Right atrium auricular region (tissue), 2 donors: ENCODE results near the gene C10orf105. TPM values are rescaled to one million over a fixed set of nuclear protein-coding genes. Genes with fewer than 3 reads are reported as not detected.

Experiments
- DNase-seq: peaks from one replicate; pipeline ENCODE4 v3.0.0-alpha.2; 2019; ENCODE audit warnings: low spot score
- H3K27ac ChIP-seq, 2 donors: fragments of 200-600 bp; sonication (generic); 1 replicate in 1 of 2; 2 replicates in 1 of 2; pipeline ENCODE4 v1.5.1; 2016 to 2019
- H3K27me3 ChIP-seq, 2 donors: fragments of 200-600 bp; sonication (generic); one replicate each; pipeline versions ENCODE4 v1.5.1 to v1.6.0; 2017 to 2019
- H3K36me3 ChIP-seq: fragments of 200-600 bp; sonication (generic); one replicate; pipeline ENCODE4 v1.5.1; 2016
- H3K4me1 ChIP-seq, 2 donors: fragments of 200-600 bp; sonication (generic); one replicate each; pipeline versions ENCODE4 v1.5.1 to v1.6.0; 2017 to 2019
- H3K4me3 ChIP-seq, 2 donors: fragments of 200-600 bp; sonication (generic); 1 replicate in 1 of 2; 2 replicates in 1 of 2; pipeline ENCODE4 v1.5.1; 2017 to 2019; ENCODE audit warnings: mild to moderate bottlenecking in 1 of 2, moderate library complexity in 1 of 2
- H3K9me3 ChIP-seq, 2 donors: fragments of 200-600 bp; sonication (generic); one replicate each; pipeline ENCODE4 v1.5.1; 2019
- CTCF ChIP-seq, 2 donors: fragments of 200-600 bp; sonication (generic); IDR thresholded peaks; one replicate each; pipeline ENCODE4 v1.5.1; 2019; ENCODE audit warnings: antibody characterized with exemption in 2 of 2
- total RNA-seq, 2 donors: library from RNA; depleted of rRNA; stranded (reverse); fragments of >200 nt; gene quantifications; one replicate each; pipeline ENCODE4 v1.1.0, GENCODE V29; 2016

The C10orf105 gene
- total RNA-seq, 2 donors from 2014 or later, result 1.3 TPM; not detected in 1

- Histone ChIP-seq H3K27ac (peak overlapping the region; percentile 79 to 93), H3K27me3 (no peaks in the 10 kb centered on the region), H3K4me3 (no peak overlapping the region), H3K9me3 (no peaks in the 10 kb centered on the region), H3K36me3 (no peaks in the 10 kb centered on the region), H3K4me1 (peaks cover 0 to 78% of the 10 kb centered on the region in 2 donors)
- TF ChIP-seq CTCF (IDR thresholded peaks at IDR 0.05), result no peak
- DNase-seq, result no peak
These were observed 4.6 kb downstream of the C10orf105 start for GRCh38 chr10:71715026-71715425.

- Histone ChIP-seq H3K4me3 (no peak overlapping the region), H3K9me3 (no peaks in the 10 kb centered on the region), H3K36me3 (no peaks in the 10 kb centered on the region), H3K27me3 (no peaks in the 10 kb centered on the region), H3K4me1 (peaks cover 0 to 74% of the 10 kb centered on the region in 2 donors), H3K27ac (peak overlapping the region; percentile 79 to 93)
- TF ChIP-seq CTCF (IDR thresholded peaks at IDR 0.05), result no peak
- no peak for DNase-seq
These were observed 5.0 kb downstream of the C10orf105 start for GRCh38 chr10:71714592-71714991.

DNA sequence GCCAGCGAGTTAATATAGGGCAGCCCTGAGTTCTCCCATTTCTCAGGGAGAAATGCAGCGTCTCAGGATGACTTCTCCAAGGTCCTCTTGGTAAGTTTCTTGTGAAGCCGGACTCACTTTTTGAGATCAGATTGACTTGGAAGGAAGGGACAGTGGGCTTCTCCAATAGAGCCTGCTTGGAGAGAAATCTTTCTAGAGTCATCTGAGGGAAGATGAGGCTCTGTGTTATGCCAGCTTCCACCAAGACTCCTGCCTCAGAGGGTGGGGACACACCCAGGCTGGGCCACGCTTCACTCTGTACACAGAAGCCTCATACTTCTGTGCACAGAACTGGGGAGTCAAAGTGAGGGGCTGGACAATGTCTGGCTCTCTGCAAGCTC, 5.6 kb downstream of the C10orf105 start:
- DNase-seq, result no peak
- H3K9me3 ChIP-seq, result no peaks in the 10 kb centered on the region
- no peaks in the 10 kb centered on the region for H3K27me3 ChIP-seq
- peaks cover 0 to 68% of the 10 kb centered on the region in 2 donors for H3K4me1 ChIP-seq
- no peaks in the 10 kb centered on the region for H3K36me3 ChIP-seq
- H3K27ac ChIP-seq, result peak overlapping the region; percentile 79 to 93
- peak overlapping the region in 1 of 2 donors; percentile 1 for H3K4me3 ChIP-seq
- no peak for TF ChIP-seq CTCF (IDR thresholded peaks at IDR 0.05)

DNA sequence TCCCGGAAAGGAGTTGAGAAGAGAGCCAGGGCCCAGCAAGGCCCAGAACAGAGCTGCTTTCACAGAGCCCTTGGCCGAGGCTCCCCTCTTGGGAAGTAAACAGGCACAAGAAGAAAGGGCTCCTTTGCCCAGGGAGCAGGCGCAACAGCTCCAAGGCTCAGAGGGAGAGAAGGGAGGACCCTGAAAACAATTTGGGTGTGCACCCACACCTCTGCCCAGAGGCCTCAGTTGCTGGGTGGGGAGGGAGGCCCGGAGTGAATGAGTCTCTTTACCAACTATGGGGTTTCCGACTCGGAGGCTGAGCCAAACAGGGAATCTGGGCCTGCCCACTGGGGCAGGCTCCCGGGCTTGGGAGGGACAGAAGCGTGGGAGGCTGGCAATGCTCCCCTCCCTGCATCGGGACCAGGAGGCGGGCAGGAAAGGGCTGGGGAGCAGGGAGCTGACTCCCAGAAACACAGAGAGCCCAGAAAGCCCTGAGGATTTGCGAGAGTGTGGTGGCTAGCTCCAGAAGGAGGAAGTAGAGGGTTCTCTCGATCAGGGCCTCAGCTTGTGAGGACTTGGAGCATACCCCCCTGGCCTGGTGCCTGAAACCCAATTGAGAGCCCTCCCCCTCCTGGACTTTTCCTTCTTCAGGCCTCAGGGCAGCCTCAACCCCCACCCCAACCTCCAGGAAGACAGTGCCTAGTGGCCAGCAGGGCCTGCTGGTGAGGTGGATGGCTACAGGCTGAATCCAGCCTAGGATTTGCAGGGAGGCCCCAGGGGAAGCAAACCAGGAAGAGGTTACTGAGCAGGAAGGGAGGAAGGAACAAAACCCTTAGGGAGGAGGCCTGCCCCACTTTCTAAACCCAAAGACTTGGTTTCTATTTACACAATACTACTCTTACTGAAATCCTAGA, 6.2 kb downstream of the C10orf105 start:
- H3K36me3 ChIP-seq, result no peaks in the 10 kb centered on the region
- H3K9me3 ChIP-seq, result no peaks in the 10 kb centered on the region
- DNase-seq, result peak; percentile 95
- H3K27me3 ChIP-seq, result no peaks in the 10 kb centered on the region
- peak overlapping the region; percentile 79 to 93 for H3K27ac ChIP-seq
- peaks cover 0 to 62% of the 10 kb centered on the region in 2 donors for H3K4me1 ChIP-seq
- peak overlapping the region in 1 of 2 donors; percentile 1 for H3K4me3 ChIP-seq
- TF ChIP-seq CTCF (IDR thresholded peaks at IDR 0.05), result peak in 1 of 2 donors; percentile 14

- peaks cover 0 to 54% of the 10 kb centered on the region in 2 donors for H3K4me1 ChIP-seq
- DNase-seq, result no peak
These were observed 6.9 kb downstream of the C10orf105 start for GRCh38 chr10:71712572-71713134.

More at GRCh38 chr10:71712572-71713134, 6.9 kb downstream of the C10orf105 start:
- no peak for TF ChIP-seq CTCF (IDR thresholded peaks at IDR 0.05)
- Histone ChIP-seq H3K9me3 (no peaks in the 10 kb centered on the region), H3K27me3 (no peaks in the 10 kb centered on the region), H3K27ac (peak overlapping the region; percentile 79 to 93), H3K4me3 (no peak overlapping the region), H3K36me3 (no peaks in the 10 kb centered on the region)
